ENCODE data around the gene POTEB2.
"Not testable (repeated sequence)": the region's sequence is repeated elsewhere in the genome, so short reads cannot be mapped to it uniquely, and the experiment has no call there.

Gene POTEB2
- 0 reads per million in 4 experiments for total RNA-seq

- not testable (repeated sequence) for DNase-seq
Observed at GRCh38 chr15:20866214-20866613, at the start of gene POTEB2. Gene POTEB2, minus strand, starts transcription at chr15:20866314. Its CDS starts 33 bp downstream, at chr15:20866281.

GRCh38 chr15:20879916-20880315, 13.8 kb upstream of the POTEB2 start:
- DNase-seq, result not testable (repeated sequence)

GRCh38 chr15:20878464-20878863, 12.3 kb upstream of the POTEB2 start:
- not testable (repeated sequence) for DNase-seq

GRCh38 chr15:20877819-20878218, 11.7 kb upstream of the POTEB2 start:
- not testable (repeated sequence) for DNase-seq
